Neural cell (in vitro differentiated cells): Measurements from ENCODE around the gene DYNLT2. TPM values are rescaled to one million over a fixed set of nuclear protein-coding genes. Genes with fewer than 3 reads are reported as not detected.

ENCODE experiments used
- H2AFZ ChIP-seq: fragments of 200-600, 300-800 bp; sonication (generic), shearing (Covaris generic); 2 replicates; pipeline ENCODE4 v1.6.0; 2014; ENCODE audit warnings: low read depth, mild to moderate bottlenecking, antibody characterized with exemption, low read length, moderate library complexity
- H3F3A ChIP-seq: fragments of 200-600 bp; shearing (Covaris generic); 2 replicates; pipeline ENCODE4 v1.6.1; 2016; ENCODE audit warnings: mild to moderate bottlenecking, moderate library complexity, mixed read lengths, antibody characterized with exemption, low read length; ENCODE audit not compliant: insufficient read depth, poor library complexity, severe bottlenecking
- H3K27ac ChIP-seq: fragments of 200-600, 300-800 bp; sonication (generic), shearing (Covaris generic); 2 replicates; pipeline ENCODE4 v1.5.1; 2014; ENCODE audit warnings: mild to moderate bottlenecking, low read length, moderate library complexity
- H3K27me3 ChIP-seq: fragments of 300-800, 200-600 bp; sonication (generic), shearing (Covaris generic); 2 replicates; pipeline ENCODE4 v1.6.0; 2014; ENCODE audit warnings: mild to moderate bottlenecking, low read depth, low read length, moderate library complexity; ENCODE audit not compliant: insufficient read depth
- H3K36me3 ChIP-seq: fragments of 300-800, 200-600 bp; sonication (generic), shearing (Covaris generic); 2 replicates; pipeline ENCODE4 v1.5.1; 2014; ENCODE audit warnings: mild to moderate bottlenecking, antibody characterized with exemption, low read length, moderate library complexity; ENCODE audit not compliant: insufficient read depth
- H3K4me2 ChIP-seq: fragments of 300-800, 200-600 bp; sonication (generic), shearing (Covaris generic); 2 replicates; pipeline ENCODE4 v1.6.0; 2014; ENCODE audit warnings: mild to moderate bottlenecking, low read length
- H3K4me3 ChIP-seq: fragments of 300-800, 200-600 bp; sonication (generic), shearing (Covaris generic); 2 replicates; pipeline ENCODE4 v1.5.1; 2014; ENCODE audit warnings: mild to moderate bottlenecking, low read length, moderate library complexity
- H3K79me2 ChIP-seq: fragments of 200-600 bp; shearing (Covaris generic); replicated peaks from 2 replicates; pipeline ENCODE4 v1.6.0; 2014; ENCODE audit warnings: mild to moderate bottlenecking, low read length, moderate library complexity; ENCODE audit not compliant: insufficient read depth
- H3K9ac ChIP-seq: fragments of 300-800, 200-600 bp; sonication (generic), shearing (Covaris generic); 2 replicates; pipeline ENCODE4 v1.6.1; 2016; ENCODE audit warnings: mild to moderate bottlenecking, low read length, mixed read lengths
- H3K9me2 ChIP-seq: fragments of 200-600 bp; shearing (Covaris generic); 2 replicates; pipeline ENCODE4 v1.6.1; 2016; ENCODE audit warnings: mild to moderate bottlenecking, low read length, mixed read lengths; ENCODE audit not compliant: insufficient read depth
- H3K9me3 ChIP-seq: fragments of 200-600, 300-800 bp; sonication (generic), shearing (Covaris generic); 2 replicates; pipeline ENCODE4 v1.6.1; 2016; ENCODE audit warnings: mild to moderate bottlenecking, mixed run types, low read length, moderate library complexity, mixed read lengths
- H4K20me1 ChIP-seq: fragments of 200-600 bp; shearing (Covaris generic); 2 replicates; pipeline ENCODE4 v1.6.1; 2016; ENCODE audit warnings: mild to moderate bottlenecking, mixed run types; ENCODE audit not compliant: insufficient read depth
- CTCF ChIP-seq: fragments of 450-650 bp; IDR thresholded peaks from 2 replicates; pipeline ENCODE4 v1.5.1; 2014; ENCODE audit warnings: antibody characterized with exemption, mild to moderate bottlenecking, moderate library complexity; ENCODE audit not compliant: poor library complexity, severe bottlenecking
- EP300 ChIP-seq: fragments of 450-650 bp; conservative IDR thresholded peaks from 2 replicates; pipeline ENCODE4 v1.6.1; 2014; ENCODE audit warnings: antibody characterized with exemption, mild to moderate bottlenecking, moderate library complexity; ENCODE audit not compliant: poor library complexity, severe bottlenecking
- EZH2 ChIP-seq: fragments of 200-600, 300-800 bp; shearing (Covaris generic), sonication (generic); IDR thresholded peaks from 2 replicates; pipeline ENCODE4 v1.6.1; 2014; ENCODE audit warnings: antibody characterized with exemption, low read length, borderline replicate concordance, mild to moderate bottlenecking; ENCODE audit not compliant: insufficient read depth, poor library complexity, severe bottlenecking
- MXI1 ChIP-seq: fragments of 450-650 bp; conservative IDR thresholded peaks from 2 replicates; pipeline ENCODE4 v1.6.1; 2014; ENCODE audit warnings: antibody characterized with exemption, mild to moderate bottlenecking; ENCODE audit not compliant: poor library complexity, severe bottlenecking
- POLR2AphosphoS5 ChIP-seq: IDR thresholded peaks from 2 replicates; pipeline ENCODE4 v1.6.1; 2012
- RAD21 ChIP-seq: fragments of 450-650 bp; conservative IDR thresholded peaks from 2 replicates; pipeline ENCODE4 v1.6.1; 2014; ENCODE audit warnings: antibody characterized with exemption, mild to moderate bottlenecking, moderate library complexity
- REST ChIP-seq: IDR thresholded peaks from 2 replicates; pipeline ENCODE4 v1.6.1; 2012; ENCODE audit warnings: borderline replicate concordance
- SMC3 ChIP-seq: fragments of 450-650 bp; conservative IDR thresholded peaks from 2 replicates; pipeline ENCODE4 v1.6.1; 2014; ENCODE audit warnings: antibody characterized with exemption, mild to moderate bottlenecking, moderate library complexity; ENCODE audit not compliant: poor library complexity
- TAF1 ChIP-seq: IDR thresholded peaks from 2 replicates; pipeline ENCODE4 v1.6.1; 2012; ENCODE audit warnings: low read depth
- polyA plus RNA-seq: library from polyadenylated mRNA; depleted of rRNA; stranded (reverse); fragments of >200 nt; gene quantifications from 2 replicates; pipeline ENCODE4 v1.2.3, GENCODE V29; 2014

Gene DYNLT2
- polyA plus RNA-seq, 1 donor from 2014 or later = 2.8 TPM

GRCh38 chr6:169707772-169708171 is 43.6 kb downstream of the DYNLT2 start:
- no peak overlapping the region for H3K4me3 ChIP-seq
- no peaks in the 10 kb centered on the region for H4K20me1 ChIP-seq
- H3F3A ChIP-seq = no peaks in the 10 kb centered on the region
- H3K9me3 ChIP-seq = no peaks in the 10 kb centered on the region
- no peaks in the 10 kb centered on the region for H3K27me3 ChIP-seq
- no peak overlapping the region for H2AFZ ChIP-seq
- H3K9me2 ChIP-seq = no peaks in the 10 kb centered on the region
- H3K79me2 ChIP-seq = peaks cover 17% of the 10 kb centered on the region
- H3K27ac ChIP-seq = no peak overlapping the region
- H3K9ac ChIP-seq = no peak overlapping the region
- TF ChIP-seq SMC3 (no peak), RAD21 (no peak), CTCF (no peak), EZH2 (no peak), REST (no peak), POLR2AphosphoS5 (no peak), TAF1 (no peak), EP300 (no peak), MXI1 (no peak)
- no peak overlapping the region for H3K4me2 ChIP-seq
- H3K36me3 ChIP-seq = peaks cover 15% of the 10 kb centered on the region

- Histone ChIP-seq H3K27ac (peak overlapping the region; percentile 81), H3K79me2 (peaks cover 29% of the 10 kb centered on the region), H3F3A (no peaks in the 10 kb centered on the region)
These were observed 48.5 kb downstream of the DYNLT2 start for GRCh38 chr6:169702840-169703246.

More at GRCh38 chr6:169702840-169703246, 48.5 kb downstream of the DYNLT2 start:
- Histone ChIP-seq H3K27me3 (no peaks in the 10 kb centered on the region), H3K9ac (peak overlapping the region; percentile 96), H3K9me3 (no peaks in the 10 kb centered on the region), H3K36me3 (peaks cover under 1% of the 10 kb centered on the region), H3K9me2 (no peaks in the 10 kb centered on the region), H4K20me1 (no peaks in the 10 kb centered on the region), H3K4me3 (peak overlapping the region; percentile 82), H3K4me2 (peak overlapping the region; percentile 97), H2AFZ (peak overlapping the region; percentile 86)
- TF ChIP-seq MXI1 (no peak), SMC3 (no peak), EP300 (no peak), REST (no peak), RAD21 (no peak), CTCF (no peak), EZH2 (no peak), POLR2AphosphoS5 (no peak), TAF1 (no peak)
